ENCODE data around the gene THOC6. TPM values are rescaled to one million over a fixed set of nuclear protein-coding genes. Genes with fewer than 3 reads are reported as not detected.

Gene THOC6
- total and polyA plus RNA-seq, 9 of the 15 experiments (the other 6 are each of a cell fraction or from before 2014, with no cell fraction given), result 2.5 to 65.4 (median 42.3) TPM

GRCh38 chr16:3004781-3005284 is 19.0 kb upstream of the THOC6 start (continued):
- TF ChIP-seq UBTF (IDR thresholded peaks at IDR 0.05; ENCODE audit: borderline replicate concordance in 1 of 2, low read depth in 2 of 2, low read length in 2 of 2) (0 out of 4 replicates have a peak, but pooled peaks of 1 of the 2 experiments have one; percentile 24), PKNOX1 (IDR thresholded peaks at IDR 0.05) (0 out of 2 replicates have a peak, but pooled peaks have one; percentile 8), MTA1 (IDR thresholded peaks at IDR 0.05; ENCODE audit: borderline replicate concordance) (peak; percentile 57; the same call in 1 of the 2 replicates), TAF15 (IDR thresholded peaks at IDR 0.05; ENCODE audit: low read depth, low read length) (no peak), CXXC5 (CRISPR knock-in tag; IDR thresholded peaks at IDR 0.05) (peak; percentile 36), MED1 (CRISPR knock-in tag; IDR thresholded peaks at IDR 0.05; ENCODE audit: borderline replicate concordance) (no peak), ZNF511 (CRISPR knock-in tag; IDR thresholded peaks at IDR 0.05) (no peak), ZBTB8A (IDR thresholded peaks at IDR 0.05; ENCODE audit: partially characterized antibody) (no peak), JUND (IDR thresholded peaks at IDR 0.05; ENCODE audit: borderline replicate concordance, low read depth, low read length) (peak; percentile 6; the same call in 1 of the 2 replicates), JUND (tag; IDR thresholded peaks at IDR 0.05; ENCODE audit: borderline replicate concordance, low read depth, low read length) (no peak), NFATC3 (IDR thresholded peaks at IDR 0.05) (no peak), NONO (IDR thresholded peaks at IDR 0.05; ENCODE audit: low read depth in 2 of 2, low read length in 1 of 2) (no peak), GABPB1 (CRISPR knock-in tag; IDR thresholded peaks at IDR 0.05) (no peak; the same call in 1 of the 2 replicates), TAF1 (IDR thresholded peaks at IDR 0.05; ENCODE audit: control insufficient read depth, extremely low read depth, insufficient read depth, low read length, severe bottlenecking) (no peak), SRSF1 (IDR thresholded peaks at IDR 0.05; ENCODE audit: low read depth, low read length) (no peak), E2F8 (IDR thresholded peaks at IDR 0.05; ENCODE audit: low read depth, partially characterized antibody) (peak; percentile 24), ZBTB9 (CRISPR knock-in tag; IDR thresholded peaks at IDR 0.05) (no peak)

Measured in K562 (cell line).